HL-60 (cell line): ENCODE data around the gene NKX2-3.
A peak's percentile ranks its signal among the peaks of the same experiment; 100 is the strongest.

Experiments
- DNase-seq, 2 experiments: peaks; one replicate each; pipeline ENCODE4 v3.0.0-alpha.2; 2010 to 2020; ENCODE audit warnings: low read depth in 1 of 2, low spot score in 1 of 2
- H3K27ac ChIP-seq: fragments of 250-450 bp; sonication (Bioruptor Pico); replicated peaks from 2 replicates; pipeline ENCODE4 v1.5.1; 2020; ENCODE audit warnings: mild to moderate bottlenecking, moderate library complexity
- H3K27me3 ChIP-seq: fragments of 250-450 bp; sonication (Bioruptor Pico); 2 replicates; pipeline ENCODE4 v1.5.1; 2021; ENCODE audit warnings: mild to moderate bottlenecking, moderate library complexity; ENCODE audit not compliant: insufficient read depth, poor library complexity, severe bottlenecking
- H3K4me3 ChIP-seq: replicated peaks from 2 replicates; pipeline ENCODE4 v1.5.1; 2011; ENCODE audit warnings: mild to moderate bottlenecking, control low read depth, low read length; ENCODE audit not compliant: insufficient read depth
- GABPA ChIP-seq: IDR thresholded peaks from 2 replicates; pipeline ENCODE4 v1.6.1; 2012; ENCODE audit warnings: low read depth
- POLR2AphosphoS5 ChIP-seq: IDR thresholded peaks from 2 replicates; pipeline ENCODE4 v1.6.1; 2012; ENCODE audit warnings: low read depth
- REST ChIP-seq: IDR thresholded peaks from 2 replicates; pipeline ENCODE4 v1.6.1; 2012; ENCODE audit warnings: low read depth; ENCODE audit not compliant: insufficient replicate concordance
- SPI1 ChIP-seq: IDR thresholded peaks from 2 replicates; pipeline ENCODE4 v1.6.1; 2012; ENCODE audit warnings: low read depth, mild to moderate bottlenecking, borderline replicate concordance
- TF ChIP-seq, protein P1 (sequence below): IDR thresholded peaks from one replicate; pipeline ENCODE4 v1.5.1; 2011; ENCODE audit warnings: low read length, control low read depth, inconsistent platforms; ENCODE audit not compliant: insufficient read depth

The NKX2-3 gene

DNA sequence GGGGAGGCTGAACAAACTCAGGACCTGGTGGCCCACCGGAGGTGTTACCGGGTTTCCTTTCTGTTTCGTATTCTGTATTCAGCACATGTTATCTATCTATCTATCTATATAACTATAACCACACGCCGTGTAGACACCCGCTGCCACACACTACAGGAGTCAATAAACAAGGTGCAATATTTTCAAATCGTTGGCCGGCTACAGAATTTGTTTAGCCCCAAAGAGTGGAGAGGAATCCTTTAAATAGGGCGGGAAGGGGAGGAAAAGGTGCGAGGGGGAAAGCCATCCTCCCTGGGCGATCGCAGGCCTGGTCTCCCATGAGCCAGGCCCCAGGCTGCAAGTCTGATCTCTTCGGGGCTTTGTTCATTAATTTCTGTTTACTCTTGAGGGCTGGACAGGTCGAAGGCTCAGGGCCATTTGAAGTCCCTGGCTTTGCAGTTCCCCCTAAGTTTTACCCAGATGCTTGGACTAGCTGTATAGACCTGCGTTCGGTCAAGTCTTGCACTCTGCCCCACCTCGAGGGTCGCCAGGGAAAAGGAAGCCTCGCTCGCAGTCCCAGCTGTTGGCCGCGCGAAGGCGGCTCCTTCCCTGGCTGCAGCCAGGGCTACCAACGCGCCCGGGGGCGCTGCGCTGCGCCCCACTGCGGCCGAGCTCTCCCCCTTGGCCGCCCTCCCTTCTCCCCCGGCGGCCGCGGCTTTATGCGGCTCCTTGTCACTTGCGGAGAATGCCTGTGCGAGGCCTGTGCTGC, 3.8 kb downstream of the NKX2-3 start:
- Histone ChIP-seq H3K27me3 (peaks cover 90% of the 10 kb centered on the region), H3K4me3 (no peak overlapping the region), H3K27ac (no peak overlapping the region)
- TF ChIP-seq REST (no peak), SPI1 (no peak), GABPA (no peak), POLR2AphosphoS5 (no peak)
- TF ChIP-seq, protein P1, sequence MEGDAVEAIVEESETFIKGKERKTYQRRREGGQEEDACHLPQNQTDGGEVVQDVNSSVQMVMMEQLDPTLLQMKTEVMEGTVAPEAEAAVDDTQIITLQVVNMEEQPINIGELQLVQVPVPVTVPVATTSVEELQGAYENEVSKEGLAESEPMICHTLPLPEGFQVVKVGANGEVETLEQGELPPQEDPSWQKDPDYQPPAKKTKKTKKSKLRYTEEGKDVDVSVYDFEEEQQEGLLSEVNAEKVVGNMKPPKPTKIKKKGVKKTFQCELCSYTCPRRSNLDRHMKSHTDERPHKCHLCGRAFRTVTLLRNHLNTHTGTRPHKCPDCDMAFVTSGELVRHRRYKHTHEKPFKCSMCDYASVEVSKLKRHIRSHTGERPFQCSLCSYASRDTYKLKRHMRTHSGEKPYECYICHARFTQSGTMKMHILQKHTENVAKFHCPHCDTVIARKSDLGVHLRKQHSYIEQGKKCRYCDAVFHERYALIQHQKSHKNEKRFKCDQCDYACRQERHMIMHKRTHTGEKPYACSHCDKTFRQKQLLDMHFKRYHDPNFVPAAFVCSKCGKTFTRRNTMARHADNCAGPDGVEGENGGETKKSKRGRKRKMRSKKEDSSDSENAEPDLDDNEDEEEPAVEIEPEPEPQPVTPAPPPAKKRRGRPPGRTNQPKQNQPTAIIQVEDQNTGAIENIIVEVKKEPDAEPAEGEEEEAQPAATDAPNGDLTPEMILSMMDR: no peak
- no peak for DNase-seq

GRCh38 chr10:99537086-99537988, 4.6 kb downstream of the NKX2-3 start:
- TF ChIP-seq SPI1 (no peak), REST (no peak), POLR2AphosphoS5 (no peak), GABPA (no peak)
- TF ChIP-seq, protein P1: no peak
- no peak overlapping the region for H3K27ac ChIP-seq
- H3K27me3 ChIP-seq: peaks cover 84% of the 10 kb centered on the region
- peak in 1 of 2 experiments; percentile 53 for DNase-seq
- no peak overlapping the region for H3K4me3 ChIP-seq

GRCh38 chr10:99537989-99538917, 5.5 kb downstream of the NKX2-3 start:
- no peak overlapping the region for H3K4me3 ChIP-seq
- peaks cover 76% of the 10 kb centered on the region for H3K27me3 ChIP-seq
- DNase-seq: no peak
- TF ChIP-seq SPI1 (no peak), POLR2AphosphoS5 (no peak), GABPA (no peak), REST (no peak)
- TF ChIP-seq, protein P1: no peak
- no peak overlapping the region for H3K27ac ChIP-seq
